Kidney epithelial cell (primary cell): ENCODE data around the gene WEE1. TPM values are rescaled to one million over a fixed set of nuclear protein-coding genes. Genes with fewer than 3 reads are reported as not detected.

ENCODE experiments used
- DNase-seq: peaks from one replicate; pipeline ENCODE4 v3.0.0-alpha.2; 2010; ENCODE audit warnings: low read depth
- H3K27me3 ChIP-seq: 2 replicates; pipeline ENCODE4 v1.6.0; 2011; ENCODE audit warnings: low read length; ENCODE audit not compliant: control insufficient read depth, insufficient read depth
- H3K36me3 ChIP-seq: 2 replicates; pipeline ENCODE4 v1.5.1; 2011; ENCODE audit warnings: low read length; ENCODE audit not compliant: control insufficient read depth, insufficient read depth
- H3K4me3 ChIP-seq: 2 replicates; pipeline ENCODE4 v1.5.1; 2011; ENCODE audit warnings: low read depth, mild to moderate bottlenecking, control low read depth, low read length
- total RNA-seq: library from RNA; depleted of rRNA; stranded (reverse); fragments of >200 nt; gene quantifications from 2 replicates; pipeline ENCODE4 v1.2.3, GENCODE V29; 2015
- TF ChIP-seq, protein P1 (sequence below): IDR thresholded peaks from 2 replicates; pipeline ENCODE4 v1.5.1; 2011; ENCODE audit warnings: mild to moderate bottlenecking, moderate library complexity, low read length, control low read depth, inconsistent platforms; ENCODE audit not compliant: insufficient read depth, poor library complexity, severe bottlenecking

The WEE1 gene
- total RNA-seq, 1 donor from 2014 or later = 57.3 TPM

DNA sequence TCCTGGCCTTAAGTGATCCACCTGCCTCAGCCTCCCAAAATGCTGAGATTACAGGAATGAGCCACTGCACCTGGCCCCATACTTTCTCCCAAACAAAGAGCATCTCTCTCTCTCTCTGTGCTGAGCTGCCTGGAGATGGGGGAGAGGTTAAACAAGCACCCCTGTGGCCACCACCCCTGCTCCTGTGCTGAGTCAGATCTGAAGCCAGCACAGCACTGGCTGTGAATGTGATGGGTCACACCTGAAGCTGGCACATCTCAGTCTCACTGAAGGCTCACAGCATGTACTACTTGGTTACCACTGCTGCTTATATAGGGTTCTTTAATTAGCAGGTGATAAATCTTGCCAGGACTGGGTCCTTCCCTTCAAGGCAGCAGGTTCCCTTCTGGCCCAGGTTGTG is 10.8 kb upstream of the WEE1 start:
- no peak for DNase-seq
- no peaks in the 10 kb centered on the region for H3K27me3 ChIP-seq
- TF ChIP-seq, protein P1, sequence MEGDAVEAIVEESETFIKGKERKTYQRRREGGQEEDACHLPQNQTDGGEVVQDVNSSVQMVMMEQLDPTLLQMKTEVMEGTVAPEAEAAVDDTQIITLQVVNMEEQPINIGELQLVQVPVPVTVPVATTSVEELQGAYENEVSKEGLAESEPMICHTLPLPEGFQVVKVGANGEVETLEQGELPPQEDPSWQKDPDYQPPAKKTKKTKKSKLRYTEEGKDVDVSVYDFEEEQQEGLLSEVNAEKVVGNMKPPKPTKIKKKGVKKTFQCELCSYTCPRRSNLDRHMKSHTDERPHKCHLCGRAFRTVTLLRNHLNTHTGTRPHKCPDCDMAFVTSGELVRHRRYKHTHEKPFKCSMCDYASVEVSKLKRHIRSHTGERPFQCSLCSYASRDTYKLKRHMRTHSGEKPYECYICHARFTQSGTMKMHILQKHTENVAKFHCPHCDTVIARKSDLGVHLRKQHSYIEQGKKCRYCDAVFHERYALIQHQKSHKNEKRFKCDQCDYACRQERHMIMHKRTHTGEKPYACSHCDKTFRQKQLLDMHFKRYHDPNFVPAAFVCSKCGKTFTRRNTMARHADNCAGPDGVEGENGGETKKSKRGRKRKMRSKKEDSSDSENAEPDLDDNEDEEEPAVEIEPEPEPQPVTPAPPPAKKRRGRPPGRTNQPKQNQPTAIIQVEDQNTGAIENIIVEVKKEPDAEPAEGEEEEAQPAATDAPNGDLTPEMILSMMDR = no peak

DNA sequence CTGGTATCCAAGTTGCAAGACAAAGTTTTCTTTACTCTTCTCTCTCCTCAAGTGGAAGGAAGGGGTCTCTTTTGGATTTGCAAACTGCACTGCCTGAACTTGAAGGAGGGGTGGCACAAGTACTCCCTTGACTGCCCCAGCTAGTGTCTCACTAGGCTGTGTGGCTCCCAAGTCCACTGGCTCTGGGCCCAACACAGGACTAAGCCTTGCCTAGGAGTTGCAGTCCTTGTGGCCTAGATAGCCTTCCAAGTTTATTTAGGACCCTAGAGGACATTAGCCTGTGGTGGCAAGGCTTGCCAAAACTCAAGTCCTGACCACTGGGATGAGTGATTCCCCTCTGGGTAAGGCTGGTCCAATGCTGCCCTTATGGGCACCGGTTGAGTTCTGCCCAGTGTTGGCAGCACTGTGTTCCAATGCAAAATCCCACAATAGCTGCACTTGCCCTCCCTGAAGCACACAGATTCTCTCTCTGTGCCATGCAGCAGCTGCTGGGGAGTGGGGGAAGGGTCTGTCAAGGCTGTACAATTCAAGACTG is 10.2 kb upstream of the WEE1 start:
- DNase-seq = no peak
- H3K27me3 ChIP-seq = no peaks in the 10 kb centered on the region
- TF ChIP-seq, protein P1 = no peak
- H3K4me3 ChIP-seq = no peak overlapping the region
- H3K36me3 ChIP-seq = no peaks in the 10 kb centered on the region

More for the DNA sequence above, 10.8 kb upstream of the WEE1 start:
- H3K36me3 ChIP-seq = no peaks in the 10 kb centered on the region
- H3K4me3 ChIP-seq = no peak overlapping the region

DNA sequence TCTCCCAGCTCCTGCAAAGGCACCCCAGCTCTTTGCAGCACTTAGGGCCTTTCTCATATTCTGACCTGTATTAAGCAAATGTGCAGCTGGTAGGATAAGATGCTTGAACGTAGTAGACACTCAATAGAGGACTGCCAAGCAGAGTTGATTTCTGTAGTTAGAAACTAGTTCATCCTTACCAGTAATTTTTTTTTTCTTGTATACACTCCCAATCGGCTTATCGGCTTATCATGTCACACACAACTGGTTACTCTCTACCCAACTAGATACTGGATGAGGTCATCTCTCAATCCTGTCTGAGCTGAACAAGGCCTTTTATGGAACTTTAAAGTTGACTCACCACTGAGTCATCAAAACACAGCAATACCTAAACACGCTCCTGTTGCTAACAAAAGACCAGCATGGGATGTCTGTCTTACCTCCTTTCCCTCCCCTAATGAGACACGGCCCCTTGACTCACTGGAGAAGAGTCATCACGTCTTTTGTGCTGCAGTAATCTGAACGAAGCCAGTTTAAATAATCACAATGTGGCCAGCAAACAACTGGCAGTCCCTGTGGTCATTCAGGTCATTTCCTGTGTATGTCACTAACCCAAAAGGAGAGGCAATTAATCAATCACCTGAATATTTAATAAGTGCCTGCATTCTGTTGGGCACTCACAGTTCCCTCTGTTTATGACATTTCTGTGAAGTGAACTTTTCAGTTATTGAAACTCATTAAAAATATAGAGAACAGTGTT is 7.5 kb upstream of the WEE1 start:
- Histone ChIP-seq H3K4me3 (no peak overlapping the region), H3K36me3 (no peaks in the 10 kb centered on the region), H3K27me3 (no peaks in the 10 kb centered on the region)
- TF ChIP-seq, protein P1 = no peak
- peak; percentile 100 for DNase-seq

DNA sequence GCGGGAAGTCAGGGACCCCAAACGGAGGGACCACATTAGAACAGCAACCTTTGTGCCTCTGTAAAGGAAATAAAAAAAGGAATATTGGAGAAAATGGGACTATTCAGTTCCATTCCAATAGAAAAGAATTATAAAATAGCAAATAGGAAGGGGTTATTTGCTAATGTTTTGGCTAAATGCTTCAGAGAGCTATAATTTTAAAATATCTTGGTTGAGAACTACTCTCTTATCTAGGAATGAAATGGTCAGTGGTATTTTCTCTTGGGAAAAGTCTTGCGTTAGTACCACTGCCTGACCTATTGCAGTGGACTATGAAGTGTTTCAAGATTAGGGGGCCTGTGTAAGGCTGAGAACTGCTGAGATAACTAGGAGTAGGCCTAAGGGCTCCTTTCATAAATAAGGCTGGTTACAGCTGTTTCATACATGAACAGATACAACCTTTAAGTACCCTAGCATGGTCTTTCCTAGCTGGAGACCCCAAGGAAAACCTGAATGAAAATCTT is 6.9 kb upstream of the WEE1 start:
- no peaks in the 10 kb centered on the region for H3K27me3 ChIP-seq
- H3K4me3 ChIP-seq = no peak overlapping the region
- no peaks in the 10 kb centered on the region for H3K36me3 ChIP-seq
- no peak for DNase-seq
- TF ChIP-seq, protein P1 = no peak

DNA sequence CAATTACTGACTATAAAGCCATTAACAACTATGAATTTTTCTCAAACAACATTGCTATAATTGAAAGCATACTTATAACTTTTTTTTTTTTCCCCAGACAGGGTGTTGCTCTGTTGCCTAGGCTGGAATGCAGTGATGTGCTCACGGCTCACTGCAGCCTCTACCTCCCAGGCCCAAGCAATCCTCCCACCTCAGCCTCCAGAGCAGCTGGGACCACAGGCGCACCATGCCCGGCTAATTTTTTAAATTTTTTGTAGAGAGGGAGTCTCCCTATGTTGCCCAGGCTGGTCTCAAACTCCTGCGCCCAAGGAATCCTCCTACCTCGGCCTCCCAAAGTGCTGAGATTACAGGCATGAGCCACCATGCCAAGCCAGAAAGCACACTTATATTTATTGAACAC is 6.1 kb upstream of the WEE1 start:
- no peaks in the 10 kb centered on the region for H3K27me3 ChIP-seq
- DNase-seq = no peak
- TF ChIP-seq, protein P1 = no peak

More for the DNA sequence above, 6.1 kb upstream of the WEE1 start:
- H3K4me3 ChIP-seq = no peak overlapping the region
- H3K36me3 ChIP-seq = no peaks in the 10 kb centered on the region
